Measurements from ENCODE around the gene GPR143. TPM values are rescaled to one million over a fixed set of nuclear protein-coding genes. Genes with fewer than 3 reads are reported as not detected.

Gene GPR143
- total RNA-seq, 2 donors from 2014 or later, result 11.7 to 13.5 TPM

DNA sequence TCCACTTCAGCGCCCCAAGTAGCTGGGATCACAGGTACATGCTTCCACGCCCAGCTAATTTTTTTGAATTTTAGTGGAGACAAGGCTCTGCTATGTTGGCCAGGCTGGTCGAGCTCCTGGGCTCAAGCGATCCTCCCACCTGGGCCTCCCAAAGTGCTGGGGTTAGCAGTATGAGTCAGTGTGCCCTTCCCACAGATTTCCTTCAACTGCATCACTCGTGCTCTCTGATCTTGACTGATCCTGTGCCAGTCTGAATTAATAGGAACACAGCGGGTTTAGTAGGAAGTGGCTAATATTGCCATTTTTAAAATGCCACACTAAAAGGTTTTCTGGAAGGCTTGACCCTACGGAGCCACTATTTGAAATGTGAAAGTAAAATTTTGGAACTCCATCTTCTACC is 16.3 kb upstream of the GPR143 start:
- TF ChIP-seq, protein P1, sequence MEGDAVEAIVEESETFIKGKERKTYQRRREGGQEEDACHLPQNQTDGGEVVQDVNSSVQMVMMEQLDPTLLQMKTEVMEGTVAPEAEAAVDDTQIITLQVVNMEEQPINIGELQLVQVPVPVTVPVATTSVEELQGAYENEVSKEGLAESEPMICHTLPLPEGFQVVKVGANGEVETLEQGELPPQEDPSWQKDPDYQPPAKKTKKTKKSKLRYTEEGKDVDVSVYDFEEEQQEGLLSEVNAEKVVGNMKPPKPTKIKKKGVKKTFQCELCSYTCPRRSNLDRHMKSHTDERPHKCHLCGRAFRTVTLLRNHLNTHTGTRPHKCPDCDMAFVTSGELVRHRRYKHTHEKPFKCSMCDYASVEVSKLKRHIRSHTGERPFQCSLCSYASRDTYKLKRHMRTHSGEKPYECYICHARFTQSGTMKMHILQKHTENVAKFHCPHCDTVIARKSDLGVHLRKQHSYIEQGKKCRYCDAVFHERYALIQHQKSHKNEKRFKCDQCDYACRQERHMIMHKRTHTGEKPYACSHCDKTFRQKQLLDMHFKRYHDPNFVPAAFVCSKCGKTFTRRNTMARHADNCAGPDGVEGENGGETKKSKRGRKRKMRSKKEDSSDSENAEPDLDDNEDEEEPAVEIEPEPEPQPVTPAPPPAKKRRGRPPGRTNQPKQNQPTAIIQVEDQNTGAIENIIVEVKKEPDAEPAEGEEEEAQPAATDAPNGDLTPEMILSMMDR (conservative IDR thresholded peaks at IDR 0.05), result no peak
- Histone ChIP-seq H3K27me3 (ENCODE audit: control insufficient read depth, insufficient read depth, low read length, poor library complexity, severe bottlenecking) (no peaks in the 10 kb centered on the region), H3K36me3 (ENCODE audit: control insufficient read depth, insufficient read depth, low read length) (no peaks in the 10 kb centered on the region), H3K4me1 (ENCODE audit: control insufficient read depth, insufficient read depth, low read length) (no peaks in the 10 kb centered on the region), H3K27ac (ENCODE audit: low read depth, low read length) (no peak overlapping the region), H3K9me3 (ENCODE audit: control insufficient read depth, low read length) (no peaks in the 10 kb centered on the region), H3K9ac (ENCODE audit: extremely low read depth, low read length, poor library complexity, severe bottlenecking) (no peak overlapping the region), H3K4me3 (ENCODE audit: low read length) (no peak overlapping the region)
- H3K9me3 Mint-ChIP-seq, result peaks cover 68% of the 10 kb centered on the region
- no peaks in the 10 kb centered on the region for H3K4me1 Mint-ChIP-seq
- no peak for DNase-seq
- H3K4me3 Mint-ChIP-seq, result no peak overlapping the region
- 92 to 93% methylated on average over 2 to 6 of the region's 7 CpGs for WGBS, 2 experiments (ENCODE audit: insufficient coverage in 1 of 2, insufficient read length in 1 of 2)
- H3K27me3 Mint-ChIP-seq (ENCODE audit: insufficient read depth), result no peaks in the 10 kb centered on the region
- H3K36me3 Mint-ChIP-seq (ENCODE audit: low read depth), result peaks cover 11% of the 10 kb centered on the region
- no peak overlapping the region for H3K27ac Mint-ChIP-seq

GRCh38 chrX:9775930-9776329 is 10.3 kb upstream of the GPR143 start:
- no peaks in the 10 kb centered on the region for H3K27me3 Mint-ChIP-seq (ENCODE audit: insufficient read depth)
- no peaks in the 10 kb centered on the region for H3K36me3 ChIP-seq (ENCODE audit: control insufficient read depth, insufficient read depth, low read length)
- no peaks in the 10 kb centered on the region for H3K27me3 ChIP-seq (ENCODE audit: control insufficient read depth, insufficient read depth, low read length, poor library complexity, severe bottlenecking)
- H3K9me3 ChIP-seq (ENCODE audit: control insufficient read depth, low read length), result no peaks in the 10 kb centered on the region
- H3K27ac Mint-ChIP-seq, result no peak overlapping the region
- no peaks in the 10 kb centered on the region for H3K4me1 Mint-ChIP-seq
- TF ChIP-seq, protein P1 (conservative IDR thresholded peaks at IDR 0.05), result no peak
- no peak overlapping the region for H3K4me3 ChIP-seq (ENCODE audit: low read length)
- WGBS, 2 experiments (ENCODE audit: insufficient coverage in 1 of 2, insufficient read length in 1 of 2), result 72 to 89% methylated on average over 5 to 8 of the region's 8 CpGs
- no peak overlapping the region for H3K27ac ChIP-seq (ENCODE audit: low read depth, low read length)
- no peak overlapping the region for H3K9ac ChIP-seq (ENCODE audit: extremely low read depth, low read length, poor library complexity, severe bottlenecking)
- no peak for DNase-seq
- H3K36me3 Mint-ChIP-seq (ENCODE audit: low read depth), result peaks cover 13% of the 10 kb centered on the region
- no peaks in the 10 kb centered on the region for H3K4me1 ChIP-seq (ENCODE audit: control insufficient read depth, insufficient read depth, low read length)
- no peak overlapping the region for H3K4me3 Mint-ChIP-seq
- H3K9me3 Mint-ChIP-seq, result peaks cover 72% of the 10 kb centered on the region

DNA sequence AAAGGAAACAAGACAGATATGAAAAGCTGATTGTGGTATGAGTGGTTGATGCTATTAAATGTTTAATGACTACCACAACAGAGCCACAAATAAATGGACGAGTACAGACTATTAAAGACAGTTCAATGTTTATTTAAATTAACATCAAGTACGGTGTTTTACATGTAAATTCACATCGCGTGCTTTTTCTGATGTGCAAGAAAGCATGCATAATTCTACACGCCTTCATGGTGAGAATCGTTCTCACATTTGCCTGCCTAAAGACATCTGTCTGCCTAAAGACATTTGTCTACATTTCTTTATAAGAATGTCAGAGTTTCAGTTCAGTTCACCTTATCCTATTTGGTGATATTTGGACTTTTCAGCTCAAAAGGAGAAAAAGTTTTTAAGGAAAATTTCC is 7.3 kb upstream of the GPR143 start:
- 94% methylated on average over 5 of the region's 6 CpGs; no CpG with 5 or more reads in 1 of the 2 experiments for WGBS, 2 experiments (ENCODE audit: insufficient coverage in 1 of 2, insufficient read length in 1 of 2)
- no peaks in the 10 kb centered on the region for H3K36me3 ChIP-seq (ENCODE audit: control insufficient read depth, insufficient read depth, low read length)
- H3K9me3 Mint-ChIP-seq, result peaks cover 62% of the 10 kb centered on the region
- H3K4me3 Mint-ChIP-seq, result no peak overlapping the region
- H3K9ac ChIP-seq (ENCODE audit: extremely low read depth, low read length, poor library complexity, severe bottlenecking), result no peak overlapping the region
- H3K4me3 ChIP-seq (ENCODE audit: low read length), result no peak overlapping the region
- H3K4me1 ChIP-seq (ENCODE audit: control insufficient read depth, insufficient read depth, low read length), result no peaks in the 10 kb centered on the region
- H3K36me3 Mint-ChIP-seq (ENCODE audit: low read depth), result peaks cover 8% of the 10 kb centered on the region
- no peaks in the 10 kb centered on the region for H3K27me3 ChIP-seq (ENCODE audit: control insufficient read depth, insufficient read depth, low read length, poor library complexity, severe bottlenecking)
- H3K27ac ChIP-seq (ENCODE audit: low read depth, low read length), result no peak overlapping the region
- no peaks in the 10 kb centered on the region for H3K4me1 Mint-ChIP-seq
- no peak for DNase-seq
- no peak overlapping the region for H3K27ac Mint-ChIP-seq
- TF ChIP-seq, protein P1 (conservative IDR thresholded peaks at IDR 0.05), result no peak
- H3K27me3 Mint-ChIP-seq (ENCODE audit: insufficient read depth), result no peaks in the 10 kb centered on the region
- no peaks in the 10 kb centered on the region for H3K9me3 ChIP-seq (ENCODE audit: control insufficient read depth, low read length)

Data from endodermal cell (in vitro differentiated cells).